Trophoblast cell (in vitro differentiated cells and primary cell): ENCODE data around the gene ZSCAN20. TPM values are rescaled to one million over a fixed set of nuclear protein-coding genes. Genes with fewer than 3 reads are reported as not detected.

Experiments used
- DNase-seq, 2 donors: peaks; one replicate each; pipeline ENCODE4 v3.0.0-alpha.2; 2016
- H2AFZ ChIP-seq: 2 replicates; pipeline ENCODE4 v1.6.1; 2013; ENCODE audit warnings: low read length, moderate library complexity, mild to moderate bottlenecking; ENCODE audit not compliant: insufficient read depth, poor library complexity
- H2AK5ac ChIP-seq: 2 replicates; pipeline ENCODE4 v1.6.1; 2013; ENCODE audit warnings: mild to moderate bottlenecking, low read length
- H2BK120ac ChIP-seq: 2 replicates; pipeline ENCODE4 v1.6.1; 2013; ENCODE audit warnings: low read length, mild to moderate bottlenecking, moderate library complexity; ENCODE audit not compliant: insufficient read depth, poor library complexity
- H2BK12ac ChIP-seq: 2 replicates; pipeline ENCODE4 v1.6.1; 2013; ENCODE audit warnings: mild to moderate bottlenecking, low read length, moderate library complexity
- H2BK5ac ChIP-seq: 2 replicates; pipeline ENCODE4 v1.6.1; 2013; ENCODE audit warnings: low read length, low read depth, moderate library complexity, mild to moderate bottlenecking; ENCODE audit not compliant: poor library complexity
- H3K14ac ChIP-seq: 2 replicates; pipeline ENCODE4 v1.6.1; 2013; ENCODE audit warnings: mild to moderate bottlenecking, low read length
- H3K18ac ChIP-seq: 2 replicates; pipeline ENCODE4 v1.6.1; 2013; ENCODE audit warnings: mild to moderate bottlenecking, low read length
- H3K23ac ChIP-seq: 2 replicates; pipeline ENCODE4 v1.6.1; 2013; ENCODE audit warnings: low read length
- H3K27ac ChIP-seq: 2 replicates; pipeline ENCODE4 v1.5.1; 2013; ENCODE audit warnings: low read depth, mild to moderate bottlenecking, inconsistent platforms, low read length, moderate library complexity
- H3K27me3 ChIP-seq: 2 replicates; pipeline ENCODE4 v1.6.1; 2013; ENCODE audit warnings: inconsistent platforms, mild to moderate bottlenecking, low read length, moderate library complexity; ENCODE audit not compliant: insufficient read depth
- H3K36me3 ChIP-seq, 2 experiments: 1 replicate in 1 of 2; 2 replicates in 1 of 2; pipeline ENCODE4 v1.6.1; 2013; ENCODE audit warnings: low read length in 2 of 2, mild to moderate bottlenecking in 2 of 2, moderate library complexity in 1 of 2; ENCODE audit not compliant: insufficient read depth in 2 of 2, control insufficient read depth in 1 of 2
- H3K4ac ChIP-seq: 2 replicates; pipeline ENCODE4 v1.6.1; 2013; ENCODE audit warnings: low read depth, mild to moderate bottlenecking, low read length, moderate library complexity
- H3K4me1 ChIP-seq, 2 experiments: 1 replicate in 1 of 2; 2 replicates in 1 of 2; pipeline ENCODE4 v1.6.1; 2013; ENCODE audit warnings: low read length in 2 of 2, mild to moderate bottlenecking in 2 of 2, moderate library complexity in 1 of 2; ENCODE audit not compliant: insufficient read depth in 2 of 2, control insufficient read depth in 1 of 2
- H3K4me2 ChIP-seq: 2 replicates; pipeline ENCODE4 v1.6.1; 2013; ENCODE audit warnings: inconsistent platforms, mild to moderate bottlenecking, low read length, moderate library complexity
- H3K4me3 ChIP-seq: 2 replicates; pipeline ENCODE4 v1.5.1; 2013; ENCODE audit warnings: mild to moderate bottlenecking, low read depth, low read length, inconsistent platforms
- H3K79me1 ChIP-seq: one replicate; pipeline ENCODE4 v1.6.1; 2013; ENCODE audit warnings: low read length
- H3K79me2 ChIP-seq: 2 replicates; pipeline ENCODE4 v1.6.1; 2013; ENCODE audit warnings: low read length, mild to moderate bottlenecking; ENCODE audit not compliant: control insufficient read depth, insufficient read depth, poor library complexity
- H3K9ac ChIP-seq: 2 replicates; pipeline ENCODE4 v1.6.1; 2013; ENCODE audit warnings: mild to moderate bottlenecking, low read length
- H3K9me3 ChIP-seq: 2 replicates; pipeline ENCODE4 v1.6.1; 2013; ENCODE audit warnings: low read depth, mild to moderate bottlenecking, control low read depth, inconsistent platforms, low read length; ENCODE audit not compliant: insufficient read depth
- H4K12ac ChIP-seq: 2 replicates; pipeline ENCODE4 v1.6.1; 2013; ENCODE audit warnings: low read depth, mild to moderate bottlenecking, low read length, moderate library complexity
- H4K8ac ChIP-seq: 2 replicates; pipeline ENCODE4 v1.6.1; 2013; ENCODE audit warnings: low read depth, mild to moderate bottlenecking, low read length, moderate library complexity
- H4K91ac ChIP-seq: one replicate; pipeline ENCODE4 v1.6.1; 2013; ENCODE audit warnings: low read depth, mild to moderate bottlenecking, low read length, moderate library complexity
- WGBS: extraction: QIAGEN DNeasy Blood & Tissue Kit; methylation state at CpG from one replicate; pipeline ENCODE4 v1.1.7; 2013; ENCODE audit warnings: missing lambda C conversion rate; ENCODE audit not compliant: insufficient read length, insufficient coverage; ENCODE audit errors: extremely low coverage; 5-methylcytosine and 5-hydroxymethylcytosine counted together
- polyA plus RNA-seq: library from polyadenylated mRNA; stranded (reverse); fragments of 200-250 nt; gene quantifications from 2 replicates; pipeline ENCODE4 v1.2.3, GENCODE V29; 2013

Gene ZSCAN20
- 1.9 and 2.0 TPM in 2 replicates for polyA plus RNA-seq

DNA sequence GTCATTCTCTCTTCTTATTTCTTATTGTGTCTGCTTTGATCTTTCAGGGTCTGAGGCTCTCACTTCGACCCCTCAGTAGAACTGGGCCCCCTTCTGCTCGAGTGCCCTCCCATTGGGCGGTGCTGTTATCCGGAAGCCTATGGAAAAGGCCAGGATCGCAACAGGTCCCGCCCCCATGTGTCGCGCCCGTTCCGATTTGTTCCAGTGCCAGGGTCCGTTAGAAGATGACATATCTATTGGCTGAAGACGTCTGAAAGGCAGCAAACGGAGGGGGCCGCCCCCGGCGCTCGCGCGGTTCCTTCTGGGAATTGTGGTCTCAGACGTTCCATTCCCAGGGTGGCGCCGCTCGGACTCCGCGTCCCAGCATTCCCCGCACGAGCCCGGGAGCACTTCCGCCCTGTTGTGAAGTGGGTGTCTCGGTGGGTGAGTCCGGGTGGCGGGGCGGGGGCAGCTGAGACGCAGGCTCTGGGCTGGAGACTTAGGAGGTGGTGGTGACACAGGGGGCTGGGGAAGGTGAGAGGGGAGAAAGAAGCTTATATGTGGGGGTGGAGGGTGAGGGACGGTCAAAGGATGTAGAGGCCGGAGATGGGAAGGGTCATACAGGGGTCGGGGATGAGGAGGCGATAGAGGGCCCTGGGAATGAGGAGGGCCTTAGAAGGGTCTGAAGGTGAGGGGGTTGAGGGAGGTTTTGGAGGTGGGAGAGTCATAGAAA is at the start of gene ZSCAN20:
TSS of gene ZSCAN20 (plus strand) at position 377 of the 712 bp plus-strand sequence. CDS start 6,644 bp downstream, outside the sequence.
- Histone ChIP-seq H2BK120ac (no peak within 1 kb of the TSS), H2BK12ac (no peak within 1 kb of the TSS), H3K4me1 (peaks cover 0 to 8% of the 10 kb centered on the region in 2 experiments), H3K18ac (peak within 1 kb of the TSS; percentile 10), H3K9ac (peak within 1 kb of the TSS; percentile 82), H3K27me3 (no peaks in the 10 kb centered on the region), H4K91ac (peak within 1 kb of the TSS; percentile 46), H2AFZ (peak within 1 kb of the TSS; percentile 61), H3K79me2 (no peaks in the 10 kb centered on the region), H2BK5ac (no peak within 1 kb of the TSS), H4K12ac (peak within 1 kb of the TSS; percentile 86), H4K8ac (peak within 1 kb of the TSS; percentile 86), H3K36me3 (no peaks in the 10 kb centered on the region), H3K27ac (no peak within 1 kb of the TSS), H3K23ac (no peak within 1 kb of the TSS), H3K79me1 (peaks cover 3% of the 10 kb centered on the region), H3K9me3 (no peaks in the 10 kb centered on the region), H3K4me2 (peak within 1 kb of the TSS; percentile 85), H3K4me3 (peak within 1 kb of the TSS; percentile 83), H2AK5ac (peak within 1 kb of the TSS; percentile 25), H3K4ac (peak within 1 kb of the TSS; percentile 26), H3K14ac (peak within 1 kb of the TSS; percentile 75)
- WGBS, result no CpG with 5 or more reads among the region's 38 CpGs
- peak; percentile 96 for DNase-seq

DNA sequence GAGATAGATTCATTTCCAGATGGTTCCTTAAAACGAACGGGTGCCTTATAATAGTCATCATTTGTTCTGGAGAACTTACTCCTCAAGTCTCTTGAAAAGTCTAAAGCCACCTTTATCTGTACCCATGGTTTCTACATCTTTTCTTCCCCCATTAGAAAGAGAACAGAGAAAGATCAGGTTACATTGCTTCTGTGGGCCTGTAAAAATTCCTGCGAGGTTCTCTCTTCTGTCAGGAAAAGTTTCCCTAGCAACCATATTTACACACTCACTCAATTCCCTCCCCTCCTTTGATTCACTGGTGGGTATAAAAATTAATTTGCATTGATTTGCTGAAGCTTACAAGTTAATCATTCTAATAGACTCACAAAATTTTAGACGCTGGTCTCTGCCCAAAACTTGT is 48.2 kb upstream of the ZSCAN20 start:
- H3K4me3 ChIP-seq, result no peak overlapping the region
- H3K14ac ChIP-seq, result no peak overlapping the region
- H3K27ac ChIP-seq, result no peak overlapping the region
- no peak overlapping the region for H2AK5ac ChIP-seq
- no peak for DNase-seq
- H4K8ac ChIP-seq, result no peak overlapping the region
- peaks cover 2% of the 10 kb centered on the region for H3K79me2 ChIP-seq
- no peak overlapping the region for H3K23ac ChIP-seq
- peaks cover 0 to 3% of the 10 kb centered on the region in 2 experiments for H3K4me1 ChIP-seq
- H2BK12ac ChIP-seq, result no peak overlapping the region
- H3K79me1 ChIP-seq, result peaks cover 2% of the 10 kb centered on the region
- no peak overlapping the region for H3K4ac ChIP-seq
- no peak overlapping the region for H3K9ac ChIP-seq
- no peak overlapping the region for H2BK5ac ChIP-seq
- no peak overlapping the region for H4K91ac ChIP-seq
- no peak overlapping the region for H3K4me2 ChIP-seq
- no peak overlapping the region for H4K12ac ChIP-seq
- WGBS, result no CpG with 5 or more reads among the region's 4 CpGs
- no peaks in the 10 kb centered on the region for H3K36me3 ChIP-seq
- H3K27me3 ChIP-seq, result peaks cover 4% of the 10 kb centered on the region
- no peak overlapping the region for H2BK120ac ChIP-seq
- no peaks in the 10 kb centered on the region for H3K9me3 ChIP-seq
- no peak overlapping the region for H2AFZ ChIP-seq
- no peak overlapping the region for H3K18ac ChIP-seq

DNA sequence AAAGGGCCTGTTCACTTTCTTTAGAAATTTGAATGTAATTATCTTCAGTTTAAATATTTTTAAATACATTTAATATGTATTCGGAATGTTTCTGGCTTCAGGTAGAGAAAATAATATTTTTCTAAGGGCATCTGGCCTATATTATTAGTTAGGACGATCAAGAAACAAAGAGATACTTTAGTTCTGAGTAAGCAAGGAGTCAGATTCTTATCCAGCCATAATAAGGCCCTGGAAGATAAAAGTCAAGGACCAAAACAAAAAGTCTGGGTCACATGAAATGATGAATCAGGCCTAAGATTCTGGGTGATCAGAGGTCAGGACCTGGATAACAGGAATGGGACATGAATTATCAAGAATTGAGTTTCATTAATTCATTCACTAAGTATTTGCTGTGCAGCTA is 47.8 kb upstream of the ZSCAN20 start:
- no peak overlapping the region for H4K12ac ChIP-seq
- no peak overlapping the region for H3K14ac ChIP-seq
- H3K27me3 ChIP-seq, result peaks cover 8% of the 10 kb centered on the region
- H2BK12ac ChIP-seq, result no peak overlapping the region
- DNase-seq, result peak in 1 of 2 donors; percentile 46
- peaks cover 2% of the 10 kb centered on the region for H3K79me2 ChIP-seq
- no peak overlapping the region for H2AFZ ChIP-seq
- no peak overlapping the region for H3K4me2 ChIP-seq
- no peaks in the 10 kb centered on the region for H3K36me3 ChIP-seq
- H2AK5ac ChIP-seq, result no peak overlapping the region
- H3K4me3 ChIP-seq, result no peak overlapping the region
- H3K9ac ChIP-seq, result no peak overlapping the region
- H4K8ac ChIP-seq, result no peak overlapping the region
- no peak overlapping the region for H2BK120ac ChIP-seq
- H3K79me1 ChIP-seq, result peaks cover 2% of the 10 kb centered on the region
- no CpG with 5 or more reads among the region's 2 CpGs for WGBS
- no peak overlapping the region for H3K23ac ChIP-seq
- no peak overlapping the region for H3K27ac ChIP-seq
- H3K4ac ChIP-seq, result no peak overlapping the region
- H2BK5ac ChIP-seq, result no peak overlapping the region
- no peak overlapping the region for H3K18ac ChIP-seq
- H3K9me3 ChIP-seq, result no peaks in the 10 kb centered on the region
- H3K4me1 ChIP-seq, result peaks cover 0 to 3% of the 10 kb centered on the region in 2 experiments
- H4K91ac ChIP-seq, result no peak overlapping the region

DNA sequence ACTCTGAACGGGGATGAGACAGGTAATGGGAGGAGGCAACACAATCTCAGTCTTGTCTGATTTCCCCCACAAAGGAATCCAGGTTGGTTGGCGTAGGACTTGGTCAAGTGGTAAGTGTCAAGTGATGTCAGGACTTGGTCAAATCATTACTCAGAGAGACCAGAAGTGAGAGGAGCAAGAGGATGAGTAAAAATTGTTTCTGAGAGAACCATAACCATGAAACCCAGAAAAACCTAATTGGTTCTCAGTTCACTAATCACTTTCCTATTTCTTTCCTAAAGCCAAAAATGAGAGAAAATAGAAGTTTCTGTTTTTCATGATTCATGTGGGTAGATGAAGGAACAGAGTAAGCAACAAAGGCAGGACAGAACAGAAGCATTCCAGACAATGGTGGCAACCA is 46.5 kb upstream of the ZSCAN20 start:
- H3K79me1 ChIP-seq, result peaks cover 2% of the 10 kb centered on the region
- H3K9me3 ChIP-seq, result no peaks in the 10 kb centered on the region
- no peak overlapping the region for H3K4me3 ChIP-seq
- no CpG with 5 or more reads among the region's 2 CpGs for WGBS
- H3K4me1 ChIP-seq, result peaks cover 0 to 7% of the 10 kb centered on the region in 2 experiments
- no peak overlapping the region for H4K12ac ChIP-seq
- peak overlapping the region; percentile 54 for H4K91ac ChIP-seq
- no peaks in the 10 kb centered on the region for H3K36me3 ChIP-seq
- H2AK5ac ChIP-seq, result no peak overlapping the region
- peak overlapping the region; percentile 74 for H2BK12ac ChIP-seq
- no peak overlapping the region for H3K14ac ChIP-seq
- H3K79me2 ChIP-seq, result peaks cover 2% of the 10 kb centered on the region
- H2BK120ac ChIP-seq, result no peak overlapping the region
- H3K27ac ChIP-seq, result no peak overlapping the region
- no peak overlapping the region for H3K23ac ChIP-seq
- no peak overlapping the region for H4K8ac ChIP-seq
- H3K18ac ChIP-seq, result no peak overlapping the region
- H3K9ac ChIP-seq, result no peak overlapping the region
- H3K4me2 ChIP-seq, result no peak overlapping the region
- peaks cover 16% of the 10 kb centered on the region for H3K27me3 ChIP-seq
- H2AFZ ChIP-seq, result no peak overlapping the region
- H2BK5ac ChIP-seq, result no peak overlapping the region
- no peak overlapping the region for H3K4ac ChIP-seq
- DNase-seq, result no peak
